Fibroblast of lung (primary cell): ENCODE measurements around the gene RPS8.

Experiments
- EZH2 ChIP-seq: IDR thresholded peaks from 2 replicates; pipeline ENCODE4 v1.5.1; 2012; ENCODE audit warnings: low read length, control low read depth, mild to moderate bottlenecking; ENCODE audit errors: missing control alignments
- TF ChIP-seq, protein P1 (sequence below), 2 donors: IDR thresholded peaks in 1 of 2; conservative IDR thresholded peaks in 1 of 2; 1 replicate in 1 of 2; 2 replicates in 1 of 2; pipeline ENCODE4 v1.5.1; 2011 to 2012; ENCODE audit warnings: low read length in 2 of 2, control low read depth in 1 of 2, inconsistent platforms in 1 of 2, low read depth in 1 of 2, mild to moderate bottlenecking in 1 of 2

DNA sequence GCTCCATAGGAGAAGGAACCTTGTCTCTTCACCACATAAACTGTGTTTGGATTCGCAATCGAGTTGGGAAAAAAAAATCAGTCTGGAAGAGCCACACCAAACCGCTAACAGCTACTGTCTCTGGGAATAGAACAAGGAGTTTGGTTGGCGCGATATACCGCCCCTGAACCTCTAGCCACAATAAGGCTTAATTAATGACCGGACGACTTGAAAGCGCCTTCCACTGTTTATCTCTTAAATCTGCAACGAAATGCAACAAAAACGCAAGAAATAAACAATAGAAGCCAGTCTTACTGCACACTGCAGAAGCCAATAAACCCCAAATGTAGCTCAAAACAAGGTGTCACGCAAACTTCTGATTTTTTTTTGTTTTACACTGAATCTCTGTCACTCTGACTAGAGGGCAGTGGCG, 43.9 kb downstream of the RPS8 start:
- TF ChIP-seq, protein P1, sequence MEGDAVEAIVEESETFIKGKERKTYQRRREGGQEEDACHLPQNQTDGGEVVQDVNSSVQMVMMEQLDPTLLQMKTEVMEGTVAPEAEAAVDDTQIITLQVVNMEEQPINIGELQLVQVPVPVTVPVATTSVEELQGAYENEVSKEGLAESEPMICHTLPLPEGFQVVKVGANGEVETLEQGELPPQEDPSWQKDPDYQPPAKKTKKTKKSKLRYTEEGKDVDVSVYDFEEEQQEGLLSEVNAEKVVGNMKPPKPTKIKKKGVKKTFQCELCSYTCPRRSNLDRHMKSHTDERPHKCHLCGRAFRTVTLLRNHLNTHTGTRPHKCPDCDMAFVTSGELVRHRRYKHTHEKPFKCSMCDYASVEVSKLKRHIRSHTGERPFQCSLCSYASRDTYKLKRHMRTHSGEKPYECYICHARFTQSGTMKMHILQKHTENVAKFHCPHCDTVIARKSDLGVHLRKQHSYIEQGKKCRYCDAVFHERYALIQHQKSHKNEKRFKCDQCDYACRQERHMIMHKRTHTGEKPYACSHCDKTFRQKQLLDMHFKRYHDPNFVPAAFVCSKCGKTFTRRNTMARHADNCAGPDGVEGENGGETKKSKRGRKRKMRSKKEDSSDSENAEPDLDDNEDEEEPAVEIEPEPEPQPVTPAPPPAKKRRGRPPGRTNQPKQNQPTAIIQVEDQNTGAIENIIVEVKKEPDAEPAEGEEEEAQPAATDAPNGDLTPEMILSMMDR (conservative IDR thresholded peaks at IDR 0.05 in 1 of 2, IDR thresholded peaks at IDR 0.05 in 1 of 2; ENCODE audit: low read depth in 1 of 2, low read length in 2 of 2) = no peak
- TF ChIP-seq EZH2 = no peak
